Caco-2 (cell line): ENCODE results near the gene RHEBL1. TPM values are rescaled to one million over a fixed set of nuclear protein-coding genes. Genes with fewer than 3 reads are reported as not detected.

Experiments used
- BruUV-seq: library from RNA; stranded (reverse); fragments of 400-500 nt; replicated peaks from 2 replicates; lab custom pipeline; 2021; lab: Mats Ljungman, UMichigan
- CTCF ChIA-PET: fragments of 300-600 bp; sonication (Branson Sonifier 250); formaldehyde crosslinking; loops from one replicate; lab custom pipeline; 2022; ENCODE audit warnings: antibody characterized with exemption; lab: Charles Lee
- POLR2A ChIA-PET: fragments of 300-600 bp; sonication (Branson Sonifier 250); formaldehyde crosslinking; loops from one replicate; lab custom pipeline; 2022; ENCODE audit warnings: antibody characterized with exemption; lab: Charles Lee
- DNase-seq, 2 experiments: peaks; one replicate each; pipeline versions ENCODE4 v3.0.0 to v3.0.0-alpha.2; 2020 to 2022
- H3K27me3 ChIP-seq: replicated peaks from 2 replicates; pipeline ENCODE4 v1.6.0; 2011; ENCODE audit warnings: low read length; ENCODE audit not compliant: control insufficient read depth, insufficient read depth
- H3K36me3 ChIP-seq: 2 replicates; pipeline ENCODE4 v1.5.1; 2011; ENCODE audit warnings: low read length; ENCODE audit not compliant: control insufficient read depth, insufficient read depth
- H3K4me1 ChIP-seq: fragments of 250-450 bp; sonication (Bioruptor Pico); 2 replicates; pipeline ENCODE4 v1.5.1; 2020; ENCODE audit warnings: mild to moderate bottlenecking
- H3K4me3 ChIP-seq: 2 replicates; pipeline ENCODE4 v1.5.1; 2011; ENCODE audit warnings: low read depth, mild to moderate bottlenecking, control low read depth, low read length
- H3K9me3 ChIP-seq: fragments of 250-450 bp; sonication (Bioruptor Pico); 2 replicates; pipeline ENCODE4 v1.5.1; 2020; ENCODE audit warnings: mild to moderate bottlenecking, moderate library complexity
- H3K27ac Mint-ChIP-seq: one replicate; pipeline ENCODE4 v1.8.0; 2022; ENCODE audit warnings: mixed read lengths; ENCODE audit not compliant: unreplicated experiment
- H3K27me3 Mint-ChIP-seq: one replicate; pipeline ENCODE4 v1.8.0; 2022; ENCODE audit warnings: mixed read lengths; ENCODE audit not compliant: insufficient read depth, unreplicated experiment
- H3K36me3 Mint-ChIP-seq: one replicate; pipeline ENCODE4 v1.8.0; 2022; ENCODE audit warnings: mild to moderate bottlenecking, mixed read lengths; ENCODE audit not compliant: insufficient read depth, unreplicated experiment
- H3K4me1 Mint-ChIP-seq: one replicate; pipeline ENCODE4 v1.8.0; 2022; ENCODE audit warnings: low read depth, mixed read lengths; ENCODE audit not compliant: unreplicated experiment
- H3K4me3 Mint-ChIP-seq: one replicate; pipeline ENCODE4 v1.8.0; 2022; ENCODE audit warnings: mild to moderate bottlenecking, moderate library complexity, mixed read lengths; ENCODE audit not compliant: unreplicated experiment
- H3K9me3 Mint-ChIP-seq: one replicate; pipeline ENCODE4 v1.8.0; 2022; ENCODE audit warnings: mixed read lengths; ENCODE audit not compliant: unreplicated experiment
- CTCF ChIP-seq, 2 experiments: fragments of 200-600 bp in 1 of 2; IDR thresholded peaks; 1 replicate in 1 of 2; 2 replicates in 1 of 2; pipeline versions ENCODE4 v1.5.1 to v1.8.0; 2011 to 2022; ENCODE audit warnings: antibody characterized with exemption in 1 of 2, control low read depth in 1 of 2, inconsistent platforms in 1 of 2, low read depth in 1 of 2, low read length in 1 of 2, mild to moderate bottlenecking in 1 of 2, moderate library complexity in 1 of 2; ENCODE audit not compliant: insufficient read depth in 1 of 2, severe bottlenecking in 1 of 2, unreplicated experiment in 1 of 2
- intact Hi-C: fragments of 100-400 bp; cut with micrococcal nuclease; formaldehyde crosslinking; loops from one replicate; pipeline ENCODE4 v1.10.0; 2022; ENCODE audit not compliant: unreplicated experiment
- total RNA-seq: library from RNA; stranded (reverse); gene quantifications from 2 replicates; pipeline ENCODE4 v1.2.3, GENCODE V29; 2022

Gene RHEBL1
- total RNA-seq, 1 experiment from 2014 or later = 2.5 TPM

- H3K4me3 ChIP-seq = peak overlapping the region; percentile 91
- no peaks in the 10 kb centered on the region for H3K27me3 ChIP-seq
- peak in 1 of 2 experiments; percentile 48 for DNase-seq
- ChIA-PET POLR2A (no interaction called here), CTCF (interaction anchor here (0.7 to 1.1 kb wide), 3 partner anchors 10 to 22 kb away, joined by 3 to 4 read pairs (median 3); partner anchors contain the start of gene RHEBL1)
- Mint-ChIP-seq H3K9me3 (no peaks in the 10 kb centered on the region), H3K4me3 (peak overlapping the region; percentile 83), H3K27me3 (no peaks in the 10 kb centered on the region), H3K27ac (peak overlapping the region; percentile 86), H3K4me1 (peaks cover 16% of the 10 kb centered on the region), H3K36me3 (peaks cover 26% of the 10 kb centered on the region)
- no TSS peak for BruUV-seq
- H3K9me3 ChIP-seq = no peaks in the 10 kb centered on the region
- peaks cover 6% of the 10 kb centered on the region for H3K36me3 ChIP-seq
- intact Hi-C loops = no loop called here
- no peak for TF ChIP-seq CTCF (IDR thresholded peaks at IDR 0.05; ENCODE audit: insufficient read depth in 1 of 2, low read depth in 1 of 2, low read length in 1 of 2, severe bottlenecking in 1 of 2, unreplicated experiment in 1 of 2)
- H3K4me1 ChIP-seq = peaks cover 17% of the 10 kb centered on the region
These were observed 10.2 kb downstream of the RHEBL1 start for GRCh38 chr12:49059299-49060171.

GRCh38 chr12:49059045-49059298 lies 10.8 kb downstream of the RHEBL1 start:
- no peak for TF ChIP-seq CTCF (IDR thresholded peaks at IDR 0.05; ENCODE audit: insufficient read depth in 1 of 2, low read depth in 1 of 2, low read length in 1 of 2, severe bottlenecking in 1 of 2, unreplicated experiment in 1 of 2)
- peak overlapping the region; percentile 83 for H3K4me3 Mint-ChIP-seq
- peaks cover 16% of the 10 kb centered on the region for H3K4me1 Mint-ChIP-seq
- peak overlapping the region; percentile 91 for H3K4me3 ChIP-seq
- H3K27ac Mint-ChIP-seq = peak overlapping the region; percentile 86
- ChIA-PET CTCF (interaction anchor here (0.7 to 1.1 kb wide), 2 partner anchors 15 to 22 kb away, joined by 3 read pairs; no protein-coding TSS in a partner anchor), POLR2A (no interaction called here)
- peaks cover 7% of the 10 kb centered on the region for H3K36me3 ChIP-seq
- intact Hi-C loops = no loop called here
- no peak for DNase-seq
- no peaks in the 10 kb centered on the region for H3K9me3 ChIP-seq
- peaks cover 32% of the 10 kb centered on the region for H3K36me3 Mint-ChIP-seq
- no peaks in the 10 kb centered on the region for H3K27me3 ChIP-seq
- no peaks in the 10 kb centered on the region for H3K27me3 Mint-ChIP-seq
- BruUV-seq = no TSS peak
- H3K4me1 ChIP-seq = peaks cover 17% of the 10 kb centered on the region
- H3K9me3 Mint-ChIP-seq = no peaks in the 10 kb centered on the region

DNA sequence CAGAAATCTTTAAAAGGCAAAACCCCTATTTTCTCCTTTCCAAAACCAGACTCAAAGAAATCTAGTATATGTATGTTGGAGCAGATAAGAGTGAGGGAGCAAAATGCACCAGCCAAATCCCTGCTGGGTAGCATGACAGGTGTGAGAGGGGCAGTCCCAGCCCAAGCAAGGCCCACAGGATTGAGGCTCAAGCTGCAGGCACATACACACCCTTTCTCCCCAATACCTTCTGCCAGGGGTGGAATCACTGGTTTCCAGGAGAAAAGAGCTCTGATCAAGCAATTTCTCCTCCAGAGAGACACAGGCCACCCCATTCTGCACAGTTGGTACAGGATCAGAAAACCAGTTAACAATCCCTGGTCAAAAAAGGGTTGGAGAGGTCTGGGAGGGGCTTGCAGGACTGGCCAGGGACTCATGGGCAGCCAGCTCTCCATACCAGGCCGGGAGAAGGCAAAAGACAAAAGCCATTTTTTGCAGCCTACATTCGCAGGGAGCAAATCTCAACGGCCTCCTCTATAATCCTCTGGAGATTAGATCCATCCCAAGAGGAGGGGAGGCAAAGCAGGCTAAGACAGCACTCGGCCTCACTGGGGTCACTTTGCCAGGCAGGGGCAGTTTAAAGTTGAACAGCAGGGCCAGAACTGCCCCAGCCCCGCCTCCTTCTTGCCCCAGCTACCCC lies 11.3 kb downstream of the RHEBL1 start:
- BruUV-seq = no TSS peak
- no peaks in the 10 kb centered on the region for H3K27me3 Mint-ChIP-seq

More for the DNA sequence above, 11.3 kb downstream of the RHEBL1 start:
- Histone ChIP-seq H3K27me3 (no peaks in the 10 kb centered on the region), H3K4me1 (peaks cover 17% of the 10 kb centered on the region), H3K4me3 (peak overlapping the region; percentile 91), H3K36me3 (peaks cover 7% of the 10 kb centered on the region), H3K9me3 (no peaks in the 10 kb centered on the region)
- TF ChIP-seq CTCF (IDR thresholded peaks at IDR 0.05; ENCODE audit: insufficient read depth in 1 of 2, low read depth in 1 of 2, low read length in 1 of 2, severe bottlenecking in 1 of 2, unreplicated experiment in 1 of 2) = no peak
- Mint-ChIP-seq H3K4me3 (peak overlapping the region; percentile 83), H3K36me3 (peaks cover 36% of the 10 kb centered on the region), H3K27ac (peak overlapping the region; percentile 86), H3K9me3 (no peaks in the 10 kb centered on the region), H3K4me1 (peaks cover 16% of the 10 kb centered on the region)
- POLR2A ChIA-PET = no interaction called here
- CTCF ChIA-PET = interaction anchor here (0.7 to 1.1 kb wide), 3 partner anchors 12 to 21 kb away, joined by 3 read pairs; partner anchors contain the start of gene RHEBL1
- no peak for DNase-seq
- intact Hi-C loops = no loop called here
